Tibial nerve (tissue), 3 donors: Measurements from ENCODE around the gene SEC11A.

Experiments
- CTCF ChIP-seq, 5 experiments: fragments of 200-600 bp in 3 of 5; fragments of 450-650 bp in 2 of 5; sonication (generic) in 3 of 5; IDR thresholded peaks; one replicate each; pipeline ENCODE4 v1.5.1; 2016 to 2019; ENCODE audit warnings: antibody characterized with exemption in 5 of 5, mild to moderate bottlenecking in 3 of 5, moderate library complexity in 2 of 5
- POLR2A ChIP-seq, 2 donors: fragments of 450-650 bp; IDR thresholded peaks; one replicate each; pipeline ENCODE4 v1.6.1; 2017; ENCODE audit warnings: antibody characterized with exemption in 2 of 2, mild to moderate bottlenecking in 2 of 2, moderate library complexity in 2 of 2

- TF ChIP-seq CTCF (IDR thresholded peaks at IDR 0.05) = no peak
- no peak for TF ChIP-seq POLR2A (IDR thresholded peaks at IDR 0.05)
These were observed 30.6 kb downstream of the SEC11A start for GRCh38 chr15:84685304-84685703.
